A549 (cell line): ENCODE measurements around the gene SSBP2. TPM values are rescaled to one million over a fixed set of nuclear protein-coding genes. Genes with fewer than 3 reads are reported as not detected.
A peak's percentile ranks its signal among the peaks of the same experiment; 100 is the strongest.

ENCODE experiments used
- BCL3 ChIP-seq: fragments of >200 bp; sonication (Bioruptor Twin); formaldehyde crosslinking; IDR thresholded peaks from 3 replicates; pipeline ENCODE4 v1.6.1; 2016
- BHLHE40 ChIP-seq: IDR thresholded peaks from 2 replicates; pipeline ENCODE4 v1.6.1; 2012; ENCODE audit warnings: low read depth, low read length, inconsistent platforms
- CBX2 ChIP-seq: fragments of 200-600 bp; sonication (generic); IDR thresholded peaks from 2 replicates; pipeline ENCODE4 v1.6.1; 2016; ENCODE audit warnings: low read depth, mild to moderate bottlenecking, borderline replicate concordance
- CBX8 ChIP-seq: fragments of 200-600 bp; sonication (generic); IDR thresholded peaks from 2 replicates; pipeline ENCODE4 v1.6.1; 2016
- CEBPB ChIP-seq, 2 experiments: fragments of >200 bp in 1 of 2; sonication (Bioruptor Twin) in 1 of 2; formaldehyde crosslinking in 1 of 2; IDR thresholded peaks; 2 replicates each; pipeline ENCODE4 v1.6.1; 2012 to 2016
- EHF ChIP-seq: fragments of 250-450 bp; sonication (Bioruptor Pico); IDR thresholded peaks from 2 replicates; pipeline ENCODE4 v1.5.0; 2020; ENCODE audit warnings: mild to moderate bottlenecking
- EHMT2 ChIP-seq: fragments of 200-600 bp; sonication (generic); IDR thresholded peaks from 2 replicates; pipeline ENCODE4 v1.6.1; 2016; ENCODE audit warnings: antibody characterized with exemption, low read depth, mild to moderate bottlenecking, moderate library complexity
- ELK1 ChIP-seq: fragments of 150-350 bp; IDR thresholded peaks from 2 replicates; pipeline ENCODE4 v1.6.1; 2014; ENCODE audit warnings: low read depth, mild to moderate bottlenecking, low read length
- ESRRA ChIP-seq: fragments of 150-350 bp; IDR thresholded peaks from 2 replicates; pipeline ENCODE4 v1.6.1; 2014; ENCODE audit warnings: mild to moderate bottlenecking, low read length, borderline replicate concordance
- FOXS1 ChIP-seq: fragments of 250-450 bp; sonication (Bioruptor Pico); IDR thresholded peaks from 2 replicates; pipeline ENCODE4 v1.5.0; 2020; ENCODE audit warnings: mild to moderate bottlenecking, moderate library complexity
- GATA3 ChIP-seq: IDR thresholded peaks from 2 replicates; pipeline ENCODE4 v1.6.1; 2012; ENCODE audit warnings: borderline replicate concordance
- HES2 ChIP-seq: fragments of >200 bp; sonication (Bioruptor Twin); formaldehyde crosslinking; IDR thresholded peaks from 2 replicates; pipeline ENCODE4 v1.6.1; 2016
- HEYL ChIP-seq: fragments of 250-450 bp; sonication (Bioruptor Pico); IDR thresholded peaks from 2 replicates; pipeline ENCODE4 v1.8.0; 2021; ENCODE audit warnings: mild to moderate bottlenecking, moderate library complexity
- HMGXB4 ChIP-seq: fragments of 250-450 bp; sonication (Bioruptor Pico); IDR thresholded peaks from 2 replicates; pipeline ENCODE4 v1.5.0; 2021; ENCODE audit warnings: mild to moderate bottlenecking, moderate library complexity, borderline replicate concordance
- HOXB13 ChIP-seq: fragments of 250-450 bp; sonication (Bioruptor Pico); IDR thresholded peaks from 2 replicates; pipeline ENCODE4 v1.5.0; 2020; ENCODE audit warnings: low read depth, mild to moderate bottlenecking, moderate library complexity
- JUN ChIP-seq, 2 experiments: fragments of >200 bp; sonication (Bioruptor Twin); formaldehyde crosslinking; IDR thresholded peaks; 2 replicates in 1 of 2; 3 replicates in 1 of 2; pipeline ENCODE4 v1.6.1; 2016 to 2017
- JUNB ChIP-seq: fragments of >200 bp; sonication (Bioruptor Twin); formaldehyde crosslinking; IDR thresholded peaks from 2 replicates; pipeline ENCODE4 v1.6.1; 2016
- KDM1A ChIP-seq: fragments of 200-600 bp; sonication (generic); IDR thresholded peaks from 2 replicates; pipeline ENCODE4 v1.6.1; 2016; ENCODE audit warnings: low read depth, mild to moderate bottlenecking
- KDM5A ChIP-seq: fragments of 200-600 bp; sonication (generic); IDR thresholded peaks from 2 replicates; pipeline ENCODE4 v1.6.1; 2016; ENCODE audit warnings: antibody characterized with exemption, mild to moderate bottlenecking
- MAFK ChIP-seq: fragments of 450-650 bp; IDR thresholded peaks from 2 replicates; pipeline ENCODE4 v1.6.1; 2014; ENCODE audit not compliant: partially characterized antibody
- MAX ChIP-seq: IDR thresholded peaks from 2 replicates; pipeline ENCODE4 v1.6.1; 2012
- MYC ChIP-seq: IDR thresholded peaks from 2 replicates; pipeline ENCODE4 v1.6.1; 2012; ENCODE audit warnings: mild to moderate bottlenecking, inconsistent platforms, low read length, improper control_type of control experiment, borderline replicate concordance
- NFE2L2 ChIP-seq: fragments of 150-350 bp; conservative IDR thresholded peaks from 2 replicates; pipeline ENCODE4 v1.6.1; 2014; ENCODE audit warnings: low read length
- NPAS2 ChIP-seq: fragments of 250-450 bp; sonication (Bioruptor Pico); IDR thresholded peaks from 2 replicates; pipeline ENCODE4 v1.8.0; 2022; ENCODE audit warnings: mild to moderate bottlenecking, moderate library complexity, borderline replicate concordance
- POLR2AphosphoS2 ChIP-seq: conservative IDR thresholded peaks from 2 replicates; pipeline ENCODE4 v1.6.1; 2012; ENCODE audit warnings: low read length, improper control_type of control experiment, inconsistent platforms
- RAD21 ChIP-seq, 2 experiments: fragments of >200 bp in 1 of 2; sonication (Bioruptor Twin) in 1 of 2; formaldehyde crosslinking in 1 of 2; IDR thresholded peaks in 1 of 2; conservative IDR thresholded peaks in 1 of 2; 2 replicates in 1 of 2; 3 replicates in 1 of 2; pipeline ENCODE4 v1.6.1; 2012 to 2018; ENCODE audit warnings: inconsistent platforms in 1 of 2
- REST ChIP-seq: fragments of 200-600 bp; sonication (generic); IDR thresholded peaks from 2 replicates; pipeline ENCODE4 v1.6.1; 2016; ENCODE audit warnings: antibody characterized with exemption, mild to moderate bottlenecking, moderate library complexity
- RNF2 ChIP-seq: fragments of 200-600 bp; sonication (generic); IDR thresholded peaks from 2 replicates; pipeline ENCODE4 v1.6.1; 2016; ENCODE audit warnings: low read depth, mild to moderate bottlenecking, antibody characterized with exemption, moderate library complexity, borderline replicate concordance
- SMC3 ChIP-seq: fragments of >200 bp; sonication (Bioruptor Twin); formaldehyde crosslinking; IDR thresholded peaks from 3 replicates; pipeline ENCODE4 v1.6.1; 2018; ENCODE audit warnings: inconsistent platforms
- TFCP2L1 ChIP-seq: fragments of 250-450 bp; sonication (Bioruptor Pico); IDR thresholded peaks from 2 replicates; pipeline ENCODE4 v1.5.0; 2021; ENCODE audit warnings: mild to moderate bottlenecking
- ZNF302 ChIP-seq: fragments of 250-450 bp; sonication (Bioruptor Pico); IDR thresholded peaks from 2 replicates; pipeline ENCODE4 v1.9.0; 2021; ENCODE audit warnings: inconsistent platforms, mild to moderate bottlenecking, moderate library complexity
- ZSCAN20 ChIP-seq: fragments of 250-450 bp; sonication (Bioruptor Pico); IDR thresholded peaks from 2 replicates; pipeline ENCODE4 v1.8.0; 2022; ENCODE audit warnings: mild to moderate bottlenecking, moderate library complexity
- polyA plus RNA-seq, 4 experiments: library from polyadenylated mRNA; depleted of rRNA in 3 of 4; stranded (reverse); fragments of >200 nt; fragmentation: RNase III in 1 of 4; extraction: RNeasy Plus Mini Kit Qiagen cat#74134 plus additional on column Dnase treatment in 1 of 4; gene quantifications; 2 replicates in 3 of 4; 3 replicates in 1 of 4; pipeline ENCODE4 v1.2.3, GENCODE V29; 2011 to 2017

Gene SSBP2
- polyA plus RNA-seq, 2 of the 4 experiments (the other 2 are of a cell fraction): 4.5 to 14.2 TPM

GRCh38 chr5:81422671-81423070 lies 328.2 kb downstream of the SSBP2 start (continued):
- no peak for TF ChIP-seq REST
- TF ChIP-seq FOXS1 (CRISPR knock-in tag): no peak
- no peak for TF ChIP-seq POLR2AphosphoS2
- TF ChIP-seq HEYL (CRISPR knock-in tag): no peak
- TF ChIP-seq MYC: no peak
- TF ChIP-seq SMC3: no peak
- TF ChIP-seq MAX: peak; percentile 41; the same call in 1 of the 2 replicates
- peak; percentile 18 for TF ChIP-seq MAFK
- TF ChIP-seq KDM5A: no peak
- no peak for TF ChIP-seq NFE2L2
- no peak for TF ChIP-seq RAD21 (conservative IDR thresholded peaks at IDR 0.05 in 1 of 2, IDR thresholded peaks at IDR 0.05 in 1 of 2)
- TF ChIP-seq ZSCAN20 (CRISPR knock-in tag): no peak
- no peak for TF ChIP-seq TFCP2L1 (CRISPR knock-in tag)
- no peak for TF ChIP-seq RNF2
- TF ChIP-seq CEBPB (IDR thresholded peaks at IDR 0.05): peak; percentile 75 to 87
- TF ChIP-seq CBX8: no peak
- TF ChIP-seq JUNB: peak; percentile 76
- no peak for TF ChIP-seq HMGXB4
- no peak for TF ChIP-seq BHLHE40
- TF ChIP-seq GATA3: peak; percentile 68; the same call in 1 of the 2 replicates
- no peak for TF ChIP-seq KDM1A
- no peak for TF ChIP-seq NPAS2 (CRISPR knock-in tag)
- peak; percentile 26 to 57; a peak in 2 of 5 replicates for TF ChIP-seq JUN (IDR thresholded peaks at IDR 0.05)
- no peak for TF ChIP-seq HOXB13 (CRISPR knock-in tag)
- no peak for TF ChIP-seq EHF (CRISPR knock-in tag)
- no peak for TF ChIP-seq ZNF302 (CRISPR knock-in tag)
- TF ChIP-seq HES2: no peak
- TF ChIP-seq BCL3: peak; percentile 56; the same call in 1 of the 3 replicates
- TF ChIP-seq ELK1: no peak
- TF ChIP-seq ESRRA: no peak
- TF ChIP-seq EHMT2: no peak
- TF ChIP-seq CBX2: no peak
